ENCODE data around the gene INPP4A.

The INPP4A gene

DNA sequence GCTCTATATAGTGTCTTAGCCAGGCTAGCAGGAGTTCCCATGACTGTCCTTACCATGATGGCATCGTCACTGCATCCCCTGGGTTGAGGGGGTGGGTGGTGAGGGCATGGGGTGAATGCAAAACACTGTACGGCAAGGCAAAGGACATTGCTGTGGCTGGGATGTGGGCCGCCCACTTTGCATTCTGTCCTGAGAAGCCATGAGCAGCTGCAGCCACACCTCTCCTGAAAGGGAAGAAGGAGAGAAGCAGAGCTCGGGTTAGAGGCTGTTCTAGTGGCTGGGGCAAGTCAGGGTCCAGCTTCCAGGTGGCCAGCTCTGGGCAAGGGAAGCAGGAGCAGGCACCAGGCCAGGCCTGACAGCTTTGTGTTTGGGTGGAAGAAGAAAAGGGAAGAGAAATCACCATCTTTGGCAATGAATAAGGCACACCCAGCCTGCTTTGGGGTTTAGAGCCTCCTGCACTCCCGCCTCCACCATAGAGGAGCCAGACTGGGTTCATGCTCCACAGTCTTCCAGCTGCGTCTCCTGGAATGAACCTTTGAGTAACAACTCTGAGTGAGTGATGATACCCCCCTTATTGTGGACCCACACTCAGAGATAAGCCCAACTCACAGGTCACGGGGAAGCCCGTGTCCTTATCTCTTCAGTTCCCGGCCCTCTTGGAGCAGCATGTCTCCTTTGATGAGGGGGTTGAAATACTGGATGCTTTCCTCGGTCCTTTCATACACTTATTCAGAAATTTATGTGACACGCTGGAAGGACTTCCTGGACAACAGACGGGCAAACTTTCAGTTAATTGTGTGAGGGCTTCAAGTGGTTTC, 63.4 kb downstream of the INPP4A start:
- no peaks in the 10 kb centered on the region for H3K9me3 Mint-ChIP-seq
- no peaks in the 10 kb centered on the region for H3K36me3 Mint-ChIP-seq (ENCODE audit: low read depth)
- H3K27me3 Mint-ChIP-seq (ENCODE audit: low read depth) = no peaks in the 10 kb centered on the region
- peaks cover 44% of the 10 kb centered on the region for H3K4me1 Mint-ChIP-seq
- TF ChIP-seq, protein P1, sequence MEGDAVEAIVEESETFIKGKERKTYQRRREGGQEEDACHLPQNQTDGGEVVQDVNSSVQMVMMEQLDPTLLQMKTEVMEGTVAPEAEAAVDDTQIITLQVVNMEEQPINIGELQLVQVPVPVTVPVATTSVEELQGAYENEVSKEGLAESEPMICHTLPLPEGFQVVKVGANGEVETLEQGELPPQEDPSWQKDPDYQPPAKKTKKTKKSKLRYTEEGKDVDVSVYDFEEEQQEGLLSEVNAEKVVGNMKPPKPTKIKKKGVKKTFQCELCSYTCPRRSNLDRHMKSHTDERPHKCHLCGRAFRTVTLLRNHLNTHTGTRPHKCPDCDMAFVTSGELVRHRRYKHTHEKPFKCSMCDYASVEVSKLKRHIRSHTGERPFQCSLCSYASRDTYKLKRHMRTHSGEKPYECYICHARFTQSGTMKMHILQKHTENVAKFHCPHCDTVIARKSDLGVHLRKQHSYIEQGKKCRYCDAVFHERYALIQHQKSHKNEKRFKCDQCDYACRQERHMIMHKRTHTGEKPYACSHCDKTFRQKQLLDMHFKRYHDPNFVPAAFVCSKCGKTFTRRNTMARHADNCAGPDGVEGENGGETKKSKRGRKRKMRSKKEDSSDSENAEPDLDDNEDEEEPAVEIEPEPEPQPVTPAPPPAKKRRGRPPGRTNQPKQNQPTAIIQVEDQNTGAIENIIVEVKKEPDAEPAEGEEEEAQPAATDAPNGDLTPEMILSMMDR (IDR thresholded peaks at IDR 0.05; ENCODE audit: unreplicated experiment in 3 of 3) = no peak
- no peak overlapping the region for H3K4me3 Mint-ChIP-seq
- peak overlapping the region; percentile 42 to 83 (median 81) for H3K27ac Mint-ChIP-seq

DNA sequence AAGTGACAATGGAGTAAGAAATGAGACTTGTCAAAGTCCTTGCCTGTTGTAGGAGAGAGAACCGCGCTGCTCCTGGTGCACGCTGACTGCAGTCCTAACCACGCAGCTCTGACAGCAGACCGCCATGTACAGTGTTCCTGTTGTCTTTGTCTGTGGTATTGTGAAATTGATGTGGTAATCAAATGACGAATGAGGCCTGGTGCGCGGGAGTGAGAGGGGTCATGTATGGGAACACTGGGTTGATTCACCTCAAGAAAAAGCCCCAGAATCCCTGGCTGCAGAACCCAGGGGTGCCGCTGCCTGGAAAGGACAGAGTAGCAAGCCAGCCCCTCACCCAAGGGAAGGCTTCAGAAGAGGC, 64.0 kb downstream of the INPP4A start:
- Mint-ChIP-seq H3K27me3 (ENCODE audit: low read depth) (no peaks in the 10 kb centered on the region), H3K36me3 (ENCODE audit: low read depth) (no peaks in the 10 kb centered on the region), H3K9me3 (no peaks in the 10 kb centered on the region), H3K4me1 (peaks cover 44% of the 10 kb centered on the region), H3K4me3 (no peak overlapping the region), H3K27ac (peak overlapping the region; percentile 42 to 83 (median 81))
- TF ChIP-seq, protein P1 (IDR thresholded peaks at IDR 0.05; ENCODE audit: unreplicated experiment in 3 of 3) = no peak

DNA sequence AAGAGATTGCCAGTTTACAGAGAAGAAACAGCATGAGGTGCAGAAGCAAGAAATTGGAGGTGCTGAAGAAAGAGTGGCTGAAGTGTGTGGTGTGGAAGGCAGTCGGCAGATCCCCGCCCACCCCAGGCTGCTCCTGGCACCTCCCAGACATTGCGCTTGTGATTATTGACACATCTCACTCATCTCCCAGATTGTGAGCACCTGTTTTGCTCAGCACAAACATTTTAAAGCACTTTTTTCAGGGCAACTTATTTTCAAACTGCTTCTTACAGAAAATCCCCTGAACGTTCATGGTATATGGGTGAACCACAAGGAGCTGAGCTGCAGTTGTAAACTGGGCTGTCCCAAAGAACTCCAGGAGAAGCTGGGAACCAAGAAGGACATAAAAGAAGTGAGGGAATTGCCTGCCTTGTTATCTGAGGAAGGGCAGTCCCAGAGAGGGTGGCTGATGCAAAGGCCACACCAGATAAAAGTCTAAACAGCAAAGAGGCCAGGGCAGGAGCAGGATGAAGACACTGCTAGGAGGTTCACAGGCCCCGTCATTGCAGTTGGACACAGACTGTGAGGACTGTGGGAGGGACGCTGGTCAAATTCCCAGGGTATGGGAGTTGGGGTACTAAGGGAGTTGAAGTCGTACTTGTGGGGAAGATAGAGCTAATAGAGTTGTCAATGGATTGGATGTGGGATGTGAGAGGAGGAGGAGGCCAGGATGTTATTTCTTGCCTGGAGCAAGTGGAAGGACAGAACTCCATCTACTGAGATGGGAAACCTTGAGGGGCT, 65.1 kb downstream of the INPP4A start:
- peaks cover 3% of the 10 kb centered on the region for H3K27me3 Mint-ChIP-seq (ENCODE audit: low read depth)
- peak overlapping the region in 1 of 3 experiments; percentile 17 for H3K27ac Mint-ChIP-seq
- H3K9me3 Mint-ChIP-seq = no peaks in the 10 kb centered on the region
- TF ChIP-seq, protein P1 (IDR thresholded peaks at IDR 0.05; ENCODE audit: unreplicated experiment in 3 of 3) = no peak
- no peaks in the 10 kb centered on the region for H3K36me3 Mint-ChIP-seq (ENCODE audit: low read depth)
- no peak overlapping the region for H3K4me3 Mint-ChIP-seq
- peaks cover 42% of the 10 kb centered on the region for H3K4me1 Mint-ChIP-seq

DNA sequence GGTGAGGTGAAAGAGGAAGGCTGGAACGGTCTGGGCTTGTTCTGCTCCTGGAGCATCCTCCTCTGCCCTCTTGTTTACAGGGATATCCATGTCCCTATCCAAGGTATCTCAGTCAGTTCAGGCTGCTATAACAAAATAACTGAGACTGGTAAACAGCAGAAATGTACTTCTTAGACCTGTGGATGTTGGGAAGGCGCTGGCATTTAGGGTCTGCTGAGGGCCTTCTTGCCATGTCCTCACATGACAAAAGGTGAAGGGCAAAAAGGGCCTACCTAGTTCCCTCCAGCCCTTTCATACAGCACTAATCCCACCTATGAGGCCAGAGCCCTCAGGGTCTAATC, 65.6 kb downstream of the INPP4A start:
- H3K4me1 Mint-ChIP-seq = peaks cover 40% of the 10 kb centered on the region
- H3K27me3 Mint-ChIP-seq (ENCODE audit: low read depth) = peaks cover 3% of the 10 kb centered on the region
- peak overlapping the region in 1 of 3 experiments; percentile 17 for H3K27ac Mint-ChIP-seq
- no peak overlapping the region for H3K4me3 Mint-ChIP-seq
- no peaks in the 10 kb centered on the region for H3K36me3 Mint-ChIP-seq (ENCODE audit: low read depth)
- TF ChIP-seq, protein P1 (IDR thresholded peaks at IDR 0.05; ENCODE audit: unreplicated experiment in 3 of 3) = no peak
- no peaks in the 10 kb centered on the region for H3K9me3 Mint-ChIP-seq

DNA sequence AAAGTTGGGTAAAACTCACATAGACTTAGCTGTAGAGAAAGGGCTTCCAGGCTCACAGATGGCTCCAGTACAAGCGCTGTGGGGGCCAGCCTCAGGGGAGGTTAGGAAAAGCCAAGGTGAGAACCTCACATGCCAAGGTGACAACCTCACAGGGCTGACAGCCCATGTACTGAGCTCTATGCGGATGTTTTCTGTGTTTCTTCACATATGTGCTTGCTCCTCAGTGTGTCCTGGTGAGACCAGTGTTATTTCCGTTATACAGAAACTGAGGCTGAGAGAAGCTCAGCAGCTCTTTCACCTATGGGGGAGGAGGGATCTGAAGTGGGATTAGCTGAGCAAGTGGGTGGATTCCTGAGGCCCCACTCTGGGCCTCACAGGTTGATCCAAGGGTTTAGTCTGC, 67.3 kb downstream of the INPP4A start:
- no peak overlapping the region for H3K27ac Mint-ChIP-seq
- H3K9me3 Mint-ChIP-seq = no peaks in the 10 kb centered on the region
- H3K27me3 Mint-ChIP-seq (ENCODE audit: low read depth) = peaks cover 3% of the 10 kb centered on the region
- H3K36me3 Mint-ChIP-seq (ENCODE audit: low read depth) = no peaks in the 10 kb centered on the region
- TF ChIP-seq, protein P1 (IDR thresholded peaks at IDR 0.05; ENCODE audit: unreplicated experiment in 3 of 3) = no peak
- H3K4me3 Mint-ChIP-seq = no peak overlapping the region
- peaks cover 41% of the 10 kb centered on the region for H3K4me1 Mint-ChIP-seq

Data from nephron (organoid).